Liver (tissue), 9 donors: Measurements from ENCODE around the gene PHKG1. TPM values are rescaled to one million over a fixed set of nuclear protein-coding genes. Genes with fewer than 3 reads are reported as not detected.
"Not testable (repeated sequence)": the region's sequence is repeated elsewhere in the genome, so short reads cannot be mapped to it uniquely, and the experiment has no call there.

Source experiments
- DNase-seq: peaks from one replicate; pipeline ENCODE4 v3.0.0-alpha.2; 2017; ENCODE audit warnings: low spot score
- H3K27ac ChIP-seq, 2 donors: one replicate each; pipeline ENCODE4 v1.7.0; 2013; ENCODE audit warnings: inconsistent platforms in 2 of 2, low read length in 2 of 2, control low read depth in 1 of 2, low read depth in 1 of 2, mild to moderate bottlenecking in 1 of 2
- H3K27me3 ChIP-seq, 4 donors: one replicate each; pipeline versions ENCODE4 v1.6.1 to v1.7.0; 2013; ENCODE audit warnings: low read length in 3 of 4, inconsistent platforms in 1 of 4, mild to moderate bottlenecking in 1 of 4, moderate library complexity in 1 of 4; ENCODE audit not compliant: control insufficient read depth in 4 of 4, insufficient read depth in 4 of 4
- H3K36me3 ChIP-seq, 4 donors: one replicate each; pipeline versions ENCODE4 v1.6.1 to v1.7.0; 2013; ENCODE audit warnings: low read length in 3 of 4, mild to moderate bottlenecking in 3 of 4, low read depth in 1 of 4, moderate library complexity in 1 of 4; ENCODE audit not compliant: control insufficient read depth in 4 of 4, insufficient read depth in 3 of 4
- H3K4me1 ChIP-seq, 4 donors: one replicate each; pipeline versions ENCODE4 v1.6.1 to v1.7.0; 2013; ENCODE audit warnings: low read length in 3 of 4, mild to moderate bottlenecking in 3 of 4, moderate library complexity in 1 of 4; ENCODE audit not compliant: control insufficient read depth in 4 of 4, insufficient read depth in 4 of 4
- H3K4me3 ChIP-seq, 3 donors: one replicate each; pipeline versions ENCODE4 v1.6.1 to v1.7.0; 2013; ENCODE audit warnings: low read length in 3 of 3, control low read depth in 1 of 3, low read depth in 1 of 3, mild to moderate bottlenecking in 1 of 3
- H3K9ac ChIP-seq, 2 donors: one replicate each; pipeline ENCODE4 v1.7.0; 2013; ENCODE audit warnings: low read length in 2 of 2, mild to moderate bottlenecking in 2 of 2, moderate library complexity in 2 of 2, control low read depth in 1 of 2, low read depth in 1 of 2
- H3K9me3 ChIP-seq, 4 donors: one replicate each; pipeline versions ENCODE4 v1.6.1 to v1.7.0; 2013; ENCODE audit warnings: low read length in 3 of 4; ENCODE audit not compliant: control insufficient read depth in 4 of 4
- FOXA1 ChIP-seq: IDR thresholded peaks from 2 replicates; pipeline ENCODE4 v1.6.1; 2016; ENCODE audit warnings: antibody characterized with exemption
- FOXA2 ChIP-seq: IDR thresholded peaks from 2 replicates; pipeline ENCODE4 v1.6.1; 2016; ENCODE audit warnings: antibody characterized with exemption
- GABPA ChIP-seq, 2 donors: IDR thresholded peaks in 1 of 2; conservative IDR thresholded peaks in 1 of 2; 2 replicates each; pipeline ENCODE4 v1.6.1; 2016; ENCODE audit warnings: antibody characterized with exemption in 2 of 2, mild to moderate bottlenecking in 1 of 2, moderate library complexity in 1 of 2
- HNF4A ChIP-seq, 2 donors: conservative IDR thresholded peaks; 2 replicates each; pipeline ENCODE4 v1.6.1; 2016; ENCODE audit warnings: antibody characterized with exemption in 2 of 2, mild to moderate bottlenecking in 2 of 2
- HNF4G ChIP-seq: IDR thresholded peaks from 2 replicates; pipeline ENCODE4 v1.6.1; 2016; ENCODE audit warnings: antibody characterized with exemption
- JUND ChIP-seq, 2 donors: IDR thresholded peaks; 2 replicates each; pipeline ENCODE4 v1.6.1; 2016; ENCODE audit warnings: antibody characterized with exemption in 2 of 2
- NR2F2 ChIP-seq: IDR thresholded peaks from 2 replicates; pipeline ENCODE4 v1.6.1; 2016; ENCODE audit warnings: antibody characterized with exemption
- RXRA ChIP-seq, 2 donors: IDR thresholded peaks; 2 replicates each; pipeline ENCODE4 v1.6.1; 2017 to 2018; ENCODE audit warnings: antibody characterized with exemption in 2 of 2, mild to moderate bottlenecking in 1 of 2
- SP1 ChIP-seq: IDR thresholded peaks from 2 replicates; pipeline ENCODE4 v1.6.1; 2018; ENCODE audit warnings: antibody characterized with exemption, mild to moderate bottlenecking
- TAF1 ChIP-seq: conservative IDR thresholded peaks from 2 replicates; pipeline ENCODE4 v1.6.1; 2016; ENCODE audit warnings: antibody characterized with exemption, mild to moderate bottlenecking
- YY1 ChIP-seq: IDR thresholded peaks from 2 replicates; pipeline ENCODE4 v1.6.1; 2016; ENCODE audit warnings: antibody characterized with exemption, mild to moderate bottlenecking
- WGBS: extraction: QIAGEN DNeasy Blood & Tissue Kit; methylation state at CpG from one replicate; pipeline ENCODE4 v1.1.7; 2013; 5-methylcytosine and 5-hydroxymethylcytosine counted together
- polyA plus RNA-seq, 2 donors: library from polyadenylated mRNA; stranded (reverse) in 1 of 2; unstranded in 1 of 2; fragments of 200-250 nt in 1 of 2; fragments of >200 nt in 1 of 2; fragmentation: Nextera tagmentation in 1 of 2; extraction: Ambion mirVana in 1 of 2; gene quantifications; one replicate each; pipeline versions ENCODE4 v1.2.1 to v1.2.3, GENCODE V29; 2013 to 2015
- total RNA-seq, 2 donors: library from RNA; depleted of rRNA; stranded (reverse); fragments of >200 nt; gene quantifications; one replicate each; pipeline ENCODE4 v1.2.3, GENCODE V29; 2014
- TF ChIP-seq, protein P1 (sequence below): fragments of 150-350 bp; IDR thresholded peaks from 2 replicates; pipeline ENCODE4 v1.5.1; 2017; ENCODE audit warnings: improper control_type of control experiment, low read depth, low read length; ENCODE audit not compliant: missing input control
- TF ChIP-seq, protein P2 (sequence below): IDR thresholded peaks from 2 replicates; pipeline ENCODE4 v1.6.1; 2016; ENCODE audit warnings: antibody characterized with exemption
- TF ChIP-seq, protein P3 (sequence below): IDR thresholded peaks from 2 replicates; pipeline ENCODE4 v1.6.1; 2016; ENCODE audit warnings: antibody characterized with exemption
- TF ChIP-seq, protein P4 (sequence below): IDR thresholded peaks from 2 replicates; pipeline ENCODE4 v1.6.1; 2016; ENCODE audit warnings: antibody characterized with exemption, mild to moderate bottlenecking
- donor health status: healthy.
- donor health status: healthy.
- donor health status: healthy.
- donor health status: healthy.
- donor health status: healthy.

PHKG1 gene
- total and polyA plus RNA-seq, 4 donors = 0.18 to 1.0 (median 0.24) TPM

DNA sequence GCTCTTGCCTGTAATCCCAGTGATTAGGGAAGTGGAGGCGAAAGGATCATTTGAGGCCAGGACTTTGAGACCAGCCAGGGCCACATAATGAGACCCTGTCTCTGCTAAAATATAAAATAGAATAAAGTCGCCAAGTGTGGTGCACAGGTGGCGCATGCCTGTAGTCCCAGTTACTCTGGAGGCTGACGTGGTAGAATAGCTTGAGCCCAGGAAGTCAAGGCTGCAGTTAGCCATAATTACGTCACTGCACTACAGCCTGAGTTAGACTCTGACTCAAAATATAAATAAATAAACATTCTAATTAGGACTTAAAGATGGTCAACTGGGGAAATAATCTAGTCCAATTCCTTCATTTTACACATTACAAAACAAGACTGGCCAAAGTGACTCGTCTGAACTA lies 12.8 kb upstream of the PHKG1 start:
- peaks cover 1 to 7% (median 5%) of the 10 kb centered on the region in 4 donors for H3K4me1 ChIP-seq
- peaks cover 11 to 33% (median 28%) of the 10 kb centered on the region in 4 donors for H3K36me3 ChIP-seq
- no peak for DNase-seq
- no peaks in the 10 kb centered on the region for H3K9me3 ChIP-seq
- H3K4me3 ChIP-seq = peak overlapping the region; percentile 82 to 98 (median 86)
- peak overlapping the region; percentile 93 to 99 for H3K27ac ChIP-seq
- WGBS = 24% methylated on average over 6 of the region's 6 CpGs
- TF ChIP-seq, protein P1, sequence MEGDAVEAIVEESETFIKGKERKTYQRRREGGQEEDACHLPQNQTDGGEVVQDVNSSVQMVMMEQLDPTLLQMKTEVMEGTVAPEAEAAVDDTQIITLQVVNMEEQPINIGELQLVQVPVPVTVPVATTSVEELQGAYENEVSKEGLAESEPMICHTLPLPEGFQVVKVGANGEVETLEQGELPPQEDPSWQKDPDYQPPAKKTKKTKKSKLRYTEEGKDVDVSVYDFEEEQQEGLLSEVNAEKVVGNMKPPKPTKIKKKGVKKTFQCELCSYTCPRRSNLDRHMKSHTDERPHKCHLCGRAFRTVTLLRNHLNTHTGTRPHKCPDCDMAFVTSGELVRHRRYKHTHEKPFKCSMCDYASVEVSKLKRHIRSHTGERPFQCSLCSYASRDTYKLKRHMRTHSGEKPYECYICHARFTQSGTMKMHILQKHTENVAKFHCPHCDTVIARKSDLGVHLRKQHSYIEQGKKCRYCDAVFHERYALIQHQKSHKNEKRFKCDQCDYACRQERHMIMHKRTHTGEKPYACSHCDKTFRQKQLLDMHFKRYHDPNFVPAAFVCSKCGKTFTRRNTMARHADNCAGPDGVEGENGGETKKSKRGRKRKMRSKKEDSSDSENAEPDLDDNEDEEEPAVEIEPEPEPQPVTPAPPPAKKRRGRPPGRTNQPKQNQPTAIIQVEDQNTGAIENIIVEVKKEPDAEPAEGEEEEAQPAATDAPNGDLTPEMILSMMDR = no peak
- peak in 1 of 2 donors; percentile 31 for TF ChIP-seq JUND (IDR thresholded peaks at IDR 0.05)
- no peak for TF ChIP-seq FOXA1
- H3K9ac ChIP-seq = peak overlapping the region; percentile 90 to 100
- H3K27me3 ChIP-seq = no peaks in the 10 kb centered on the region

DNA sequence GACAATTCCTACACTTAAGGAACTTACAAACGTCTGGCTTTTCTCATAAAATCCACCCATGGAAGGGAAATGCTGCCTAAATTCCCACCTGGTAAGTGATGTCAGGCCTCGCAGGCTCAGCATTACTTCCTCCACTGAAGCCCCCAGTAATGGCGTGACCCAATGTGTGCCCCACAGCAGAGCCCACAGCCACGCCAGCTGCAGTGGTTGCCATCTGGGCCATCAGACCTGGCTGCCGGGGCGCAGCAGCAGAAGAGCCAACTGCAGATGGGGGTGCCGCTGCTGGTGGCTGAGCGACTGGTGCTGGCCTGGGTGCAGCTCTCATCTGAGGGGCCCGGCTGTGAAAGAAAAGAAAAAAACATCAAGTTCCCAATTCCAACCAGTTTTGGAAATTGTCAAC lies 11.4 kb upstream of the PHKG1 start:
- peaks cover 13 to 45% (median 38%) of the 10 kb centered on the region in 4 donors for H3K36me3 ChIP-seq
- not testable (repeated sequence) for H3K9me3 ChIP-seq, H3K9ac ChIP-seq, DNase-seq, H3K27me3 ChIP-seq, H3K4me3 ChIP-seq, H3K27ac ChIP-seq, H3K4me1 ChIP-seq
- WGBS = 93% methylated on average over 9 of the region's 9 CpGs

DNA sequence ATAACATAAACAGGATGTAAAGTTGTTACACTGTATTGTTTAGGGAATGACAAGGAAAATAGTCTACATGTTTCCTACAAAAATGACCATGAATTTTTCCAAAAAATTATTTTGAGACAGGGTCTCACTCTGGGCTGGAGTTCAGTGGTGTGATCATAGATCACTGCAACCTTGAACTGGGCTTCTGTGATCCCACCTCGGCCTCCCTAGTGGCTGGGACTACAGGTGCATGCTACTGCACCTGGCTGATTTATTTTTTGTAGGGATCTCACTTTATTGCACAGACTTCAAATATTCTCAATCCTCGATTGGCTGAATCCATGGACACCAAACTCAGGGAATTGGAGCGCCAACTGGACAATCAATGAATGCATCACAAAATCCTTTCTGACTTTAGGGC lies 6.9 kb upstream of the PHKG1 start:
- WGBS = 96% methylated on average over 3 of the region's 3 CpGs
- H3K9ac ChIP-seq = no peak overlapping the region
- H3K4me1 ChIP-seq = peaks cover 0 to 1% (median 0%) of the 10 kb centered on the region in 4 donors
- H3K27me3 ChIP-seq = no peaks in the 10 kb centered on the region
- peaks cover 13 to 45% (median 38%) of the 10 kb centered on the region in 4 donors for H3K36me3 ChIP-seq
- H3K27ac ChIP-seq = no peak overlapping the region
- DNase-seq = no peak
- TF ChIP-seq RXRA (IDR thresholded peaks at IDR 0.05) (no peak), HNF4A (conservative IDR thresholded peaks at IDR 0.05) (no peak), FOXA2 (no peak), TAF1 (no peak), GABPA (IDR thresholded peaks at IDR 0.05 in 1 of 2, conservative IDR thresholded peaks at IDR 0.05 in 1 of 2) (no peak), HNF4G (no peak), NR2F2 (no peak), SP1 (no peak), JUND (IDR thresholded peaks at IDR 0.05) (no peak), FOXA1 (no peak), YY1 (no peak)
- TF ChIP-seq, protein P2, sequence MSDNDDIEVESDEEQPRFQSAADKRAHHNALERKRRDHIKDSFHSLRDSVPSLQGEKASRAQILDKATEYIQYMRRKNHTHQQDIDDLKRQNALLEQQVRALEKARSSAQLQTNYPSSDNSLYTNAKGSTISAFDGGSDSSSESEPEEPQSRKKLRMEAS = no peak
- TF ChIP-seq, protein P1 = no peak
- TF ChIP-seq, protein P3, sequence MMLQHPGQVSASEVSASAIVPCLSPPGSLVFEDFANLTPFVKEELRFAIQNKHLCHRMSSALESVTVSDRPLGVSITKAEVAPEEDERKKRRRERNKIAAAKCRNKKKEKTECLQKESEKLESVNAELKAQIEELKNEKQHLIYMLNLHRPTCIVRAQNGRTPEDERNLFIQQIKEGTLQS = no peak
- TF ChIP-seq, protein P4, sequence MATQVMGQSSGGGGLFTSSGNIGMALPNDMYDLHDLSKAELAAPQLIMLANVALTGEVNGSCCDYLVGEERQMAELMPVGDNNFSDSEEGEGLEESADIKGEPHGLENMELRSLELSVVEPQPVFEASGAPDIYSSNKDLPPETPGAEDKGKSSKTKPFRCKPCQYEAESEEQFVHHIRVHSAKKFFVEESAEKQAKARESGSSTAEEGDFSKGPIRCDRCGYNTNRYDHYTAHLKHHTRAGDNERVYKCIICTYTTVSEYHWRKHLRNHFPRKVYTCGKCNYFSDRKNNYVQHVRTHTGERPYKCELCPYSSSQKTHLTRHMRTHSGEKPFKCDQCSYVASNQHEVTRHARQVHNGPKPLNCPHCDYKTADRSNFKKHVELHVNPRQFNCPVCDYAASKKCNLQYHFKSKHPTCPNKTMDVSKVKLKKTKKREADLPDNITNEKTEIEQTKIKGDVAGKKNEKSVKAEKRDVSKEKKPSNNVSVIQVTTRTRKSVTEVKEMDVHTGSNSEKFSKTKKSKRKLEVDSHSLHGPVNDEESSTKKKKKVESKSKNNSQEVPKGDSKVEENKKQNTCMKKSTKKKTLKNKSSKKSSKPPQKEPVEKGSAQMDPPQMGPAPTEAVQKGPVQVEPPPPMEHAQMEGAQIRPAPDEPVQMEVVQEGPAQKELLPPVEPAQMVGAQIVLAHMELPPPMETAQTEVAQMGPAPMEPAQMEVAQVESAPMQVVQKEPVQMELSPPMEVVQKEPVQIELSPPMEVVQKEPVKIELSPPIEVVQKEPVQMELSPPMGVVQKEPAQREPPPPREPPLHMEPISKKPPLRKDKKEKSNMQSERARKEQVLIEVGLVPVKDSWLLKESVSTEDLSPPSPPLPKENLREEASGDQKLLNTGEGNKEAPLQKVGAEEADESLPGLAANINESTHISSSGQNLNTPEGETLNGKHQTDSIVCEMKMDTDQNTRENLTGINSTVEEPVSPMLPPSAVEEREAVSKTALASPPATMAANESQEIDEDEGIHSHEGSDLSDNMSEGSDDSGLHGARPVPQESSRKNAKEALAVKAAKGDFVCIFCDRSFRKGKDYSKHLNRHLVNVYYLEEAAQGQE = no peak
- no peak overlapping the region for H3K4me3 ChIP-seq
- H3K9me3 ChIP-seq = no peaks in the 10 kb centered on the region
